Stimulated activated CD4-positive, alpha-beta T cell treated with anti-CD3 and anti-CD28 coated beads, TNF-alpha, amount 100 ng/mL, for 24 hours (primary cell): ENCODE data around the gene NUTM2B.
"Not testable (repeated sequence)": the region's sequence is repeated elsewhere in the genome, so short reads cannot be mapped to it uniquely, and the experiment has no call there.

ENCODE experiments used
- DNase-seq, 3 experiments: peaks; one replicate each; pipeline ENCODE4 v3.0.0-alpha.2; 2020; ENCODE audit warnings: low read depth in 3 of 3

Gene NUTM2B, protein sequence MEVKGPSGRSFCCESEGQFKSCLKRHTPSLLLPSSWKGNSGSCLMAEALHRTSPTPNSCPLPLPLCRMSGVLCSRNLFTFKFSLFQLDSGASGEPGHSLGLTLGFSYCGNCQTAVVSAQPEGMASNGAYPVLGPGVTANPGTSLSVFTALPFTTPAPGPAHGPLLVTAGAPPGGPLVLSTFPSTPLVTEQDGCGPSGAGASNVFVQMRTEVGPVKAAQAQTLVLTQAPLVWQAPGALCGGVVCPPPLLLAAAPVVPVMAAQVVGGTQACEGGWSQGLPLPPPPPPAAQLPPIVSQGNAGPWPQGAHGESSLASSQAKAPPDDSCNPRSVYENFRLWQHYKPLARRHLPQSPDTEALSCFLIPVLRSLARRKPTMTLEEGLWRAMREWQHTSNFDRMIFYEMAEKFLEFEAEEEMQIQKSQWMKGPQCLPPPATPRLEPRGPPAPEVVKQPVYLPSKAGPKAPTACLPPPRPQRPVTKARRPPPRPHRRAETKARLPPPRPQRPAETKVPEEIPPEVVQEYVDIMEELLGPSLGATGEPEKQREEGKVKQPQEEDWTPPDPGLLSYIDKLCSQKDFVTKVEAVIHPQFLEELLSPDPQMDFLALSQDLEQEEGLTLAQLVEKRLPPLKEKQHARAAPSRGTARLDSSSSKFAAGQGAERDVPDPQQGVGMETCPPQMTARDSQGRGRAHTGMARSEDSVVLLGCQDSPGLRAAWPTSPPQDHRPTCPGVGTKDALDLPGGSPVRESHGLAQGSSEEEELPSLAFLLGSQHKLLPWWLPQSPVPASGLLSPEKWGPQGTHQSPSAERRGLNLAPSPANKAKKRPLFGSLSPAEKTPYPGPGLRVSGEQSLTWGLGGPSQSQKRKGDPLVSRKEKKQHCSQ

GRCh38 chr10:79702927-79703326 lies at the start of gene NUTM2B:
NUTM2B (plus strand) TSS chr10:79703227; CDS start chr10:79703610, 383 bp downstream.
- not testable (repeated sequence) for DNase-seq

DNA sequence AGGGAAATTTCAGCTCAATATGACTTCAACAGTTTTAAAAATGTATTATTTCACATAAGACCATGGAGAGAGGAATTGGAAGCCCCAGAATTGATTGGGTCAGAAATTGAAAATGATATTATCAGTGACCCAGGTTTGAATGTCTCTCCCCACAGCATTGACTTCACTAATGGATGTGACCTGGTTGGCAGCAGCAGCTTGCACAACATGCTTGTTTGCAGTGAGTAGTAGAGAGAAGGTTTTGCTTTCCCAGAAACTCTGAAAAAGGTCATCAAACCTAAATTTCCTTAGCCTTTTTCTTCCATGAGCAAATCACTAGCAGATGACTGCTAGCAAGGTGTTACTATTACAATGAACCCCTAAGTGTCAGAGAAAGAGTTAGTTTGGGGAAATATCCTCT lies 39.7 kb upstream of the NUTM2B start:
- DNase-seq, result not testable (repeated sequence)

DNA sequence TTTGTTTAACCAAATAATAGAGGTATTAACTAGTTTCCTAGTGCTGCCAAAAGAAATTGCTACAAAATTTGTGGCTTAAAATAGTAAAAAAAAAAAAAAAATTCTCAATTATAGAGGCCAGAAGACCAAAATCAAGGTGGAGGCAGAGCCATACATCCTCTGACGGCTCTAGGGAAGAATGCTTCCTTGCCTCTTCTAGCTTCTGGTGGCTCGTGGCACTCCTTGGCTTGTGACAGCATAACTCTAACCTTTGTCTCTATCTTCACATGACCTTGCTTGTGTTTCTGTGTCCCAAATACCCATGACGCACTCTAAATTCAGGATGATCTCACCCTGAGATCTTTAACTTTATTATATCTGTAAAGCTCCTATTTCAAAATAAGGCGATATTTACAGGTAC lies 38.3 kb upstream of the NUTM2B start:
- not testable (repeated sequence) for DNase-seq

- not testable (repeated sequence) for DNase-seq
These were observed 33.7 kb upstream of the NUTM2B start for GRCh38 chr10:79669248-79669788.

GRCh38 chr10:79674878-79675277 lies 28.1 kb upstream of the NUTM2B start:
- DNase-seq, result not testable (repeated sequence)

GRCh38 chr10:79683026-79683883 lies 19.8 kb upstream of the NUTM2B start:
- not testable (repeated sequence) for DNase-seq

DNA sequence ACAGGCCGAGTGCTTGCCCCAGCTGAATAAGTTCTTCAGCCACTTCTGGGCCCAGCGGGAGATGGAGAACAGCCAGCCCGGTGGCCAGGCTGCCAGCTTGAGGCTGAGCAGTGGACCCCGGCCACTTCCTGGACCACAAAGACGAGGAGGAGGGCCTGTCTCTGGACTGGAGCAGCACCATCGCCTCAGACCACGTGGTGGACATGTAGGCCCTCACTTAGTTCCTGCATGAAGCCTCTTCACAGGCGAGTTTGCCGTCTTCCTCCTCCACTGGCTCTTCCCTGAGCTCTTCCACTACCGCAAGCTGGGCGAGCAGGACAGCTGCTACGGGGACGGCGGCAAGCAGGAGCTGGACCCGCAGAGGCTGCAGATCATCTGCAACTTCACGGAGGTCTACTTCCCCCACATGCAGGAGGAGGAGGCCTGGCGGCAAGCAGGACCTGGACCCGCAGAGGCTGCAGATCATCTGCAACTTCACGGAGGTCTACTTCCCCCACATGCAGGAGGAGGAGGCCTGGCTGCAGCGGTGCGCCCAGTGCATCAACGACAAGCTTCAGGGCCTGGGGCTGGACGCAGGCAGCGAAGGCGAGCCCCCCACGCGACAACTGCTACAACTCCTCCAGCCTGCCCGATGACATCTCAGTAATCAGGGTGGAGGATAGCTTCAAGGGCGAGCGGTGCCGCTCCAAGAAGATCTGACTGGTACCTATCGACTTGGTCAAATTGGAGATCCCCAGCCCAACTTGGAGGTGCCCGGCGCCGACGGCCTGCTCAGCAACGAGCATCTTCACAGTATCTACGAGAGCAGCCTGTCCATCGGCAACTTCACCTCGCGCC lies 18.9 kb upstream of the NUTM2B start:
- DNase-seq, result not testable (repeated sequence)

DNA sequence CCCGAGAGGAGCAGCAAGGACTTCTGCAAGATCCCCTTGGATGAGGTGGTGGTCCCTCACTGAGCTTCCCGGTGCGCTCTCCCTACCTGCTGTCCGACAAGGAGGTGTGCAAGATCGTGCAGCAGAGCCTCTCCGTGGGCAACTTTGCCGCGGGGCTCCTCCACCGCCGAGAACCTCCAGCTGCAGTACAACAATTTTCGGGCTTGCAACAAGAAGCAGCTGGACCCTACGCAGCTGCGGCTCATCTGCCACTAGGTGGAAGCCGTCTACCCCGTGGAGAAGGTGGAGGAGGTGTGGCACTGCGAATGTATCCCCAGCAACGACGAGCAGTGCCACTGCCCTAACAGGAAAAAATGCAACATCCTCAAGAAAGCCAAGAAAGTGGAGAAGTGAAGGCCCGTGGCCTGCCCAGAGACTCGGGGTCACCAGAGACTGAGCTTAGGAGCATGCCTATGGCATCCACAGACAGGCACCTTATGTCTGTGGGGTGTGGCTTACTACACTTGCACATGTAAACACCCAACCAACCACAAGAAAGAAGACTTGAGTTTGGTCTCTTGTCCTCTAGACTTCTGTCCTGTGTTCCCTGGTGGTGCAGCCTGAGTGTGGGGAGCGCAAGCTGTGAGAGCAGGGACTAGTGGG lies 17.9 kb upstream of the NUTM2B start:
- DNase-seq, result peak; percentile 12 to 51 (median 22)

DNA sequence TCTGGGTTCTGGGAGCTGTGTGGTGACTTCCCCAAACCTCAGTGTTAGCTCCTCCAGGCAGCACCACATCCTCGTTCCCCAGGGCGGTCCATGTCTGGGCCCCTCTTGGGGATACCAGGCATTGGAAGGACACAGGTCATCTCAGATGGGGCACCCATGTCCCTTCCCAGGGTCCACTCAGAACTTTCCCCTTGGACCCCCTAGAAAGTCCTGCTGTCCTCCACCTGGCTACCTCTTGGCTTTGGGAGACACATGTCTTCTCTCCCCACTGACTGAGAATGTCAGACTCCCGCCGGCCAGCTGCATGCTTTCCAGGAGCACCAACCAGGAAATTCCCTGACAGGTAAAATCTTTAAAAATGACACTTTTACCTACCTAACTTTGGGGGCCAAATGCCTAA lies 16.4 kb upstream of the NUTM2B start:
- DNase-seq, result not testable (repeated sequence)

DNA sequence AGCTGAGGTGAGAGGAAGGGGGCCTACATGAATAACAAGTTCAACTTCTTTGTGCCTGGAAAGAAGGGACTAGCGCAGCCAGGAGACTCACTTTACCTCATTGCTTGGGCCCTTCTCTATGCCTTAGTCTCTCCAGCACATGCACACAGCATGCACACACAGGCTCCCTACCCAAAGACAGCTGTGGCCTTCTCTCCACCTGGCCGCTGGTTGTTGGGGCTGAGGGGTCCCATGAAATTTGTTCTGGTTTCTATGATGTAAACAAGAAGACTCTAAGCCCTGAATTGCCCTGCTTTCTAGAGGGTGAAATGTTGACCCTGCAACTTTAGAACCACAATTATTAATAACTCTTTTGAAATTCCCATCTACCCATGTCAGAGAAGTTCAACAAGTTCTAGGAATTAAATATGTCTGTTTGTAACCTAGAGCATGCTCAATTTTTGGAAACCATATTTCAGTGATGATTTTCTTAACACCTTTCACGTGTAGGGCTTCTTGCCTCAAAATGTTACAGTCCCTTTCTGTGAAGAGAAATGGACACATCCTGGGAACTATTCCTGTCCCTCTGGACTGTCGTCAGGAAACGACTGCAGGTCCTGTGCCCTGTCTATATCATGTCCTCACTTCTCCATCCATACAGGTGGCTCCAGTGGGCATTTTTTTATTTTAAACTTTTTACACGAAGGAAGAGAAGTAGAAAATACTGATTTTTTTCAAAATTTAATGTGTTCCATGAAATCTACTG lies 15.4 kb upstream of the NUTM2B start:
- DNase-seq, result not testable (repeated sequence)

DNA sequence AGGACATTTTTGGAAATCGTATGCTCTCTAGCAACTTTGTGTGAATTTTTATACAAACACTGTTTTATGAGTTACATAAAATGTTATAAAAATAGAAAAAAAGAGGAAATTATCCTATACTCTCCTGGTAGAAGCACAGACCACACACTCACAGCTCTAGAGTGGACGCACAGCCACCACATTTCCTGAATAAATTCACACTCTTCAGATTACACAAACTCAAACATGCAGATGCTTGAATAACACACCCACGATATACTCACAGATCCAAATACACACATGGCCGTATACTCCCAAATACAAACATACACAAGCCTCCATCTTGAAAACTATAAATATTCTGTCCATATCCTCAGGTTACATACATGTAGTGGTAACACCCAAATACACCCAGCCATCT lies 14.2 kb upstream of the NUTM2B start:
- not testable (repeated sequence) for DNase-seq

- not testable (repeated sequence) for DNase-seq
These were observed 6.4 kb upstream of the NUTM2B start for GRCh38 chr10:79696596-79696995.

GRCh38 chr10:79697141-79697540 lies 5.9 kb upstream of the NUTM2B start:
- not testable (repeated sequence) for DNase-seq

GRCh38 chr10:79700381-79700944 lies 2.6 kb upstream of the NUTM2B start:
- not testable (repeated sequence) for DNase-seq

GRCh38 chr10:79707017-79707416 lies 4.0 kb downstream of the NUTM2B start:
- DNase-seq, result not testable (repeated sequence)

DNA sequence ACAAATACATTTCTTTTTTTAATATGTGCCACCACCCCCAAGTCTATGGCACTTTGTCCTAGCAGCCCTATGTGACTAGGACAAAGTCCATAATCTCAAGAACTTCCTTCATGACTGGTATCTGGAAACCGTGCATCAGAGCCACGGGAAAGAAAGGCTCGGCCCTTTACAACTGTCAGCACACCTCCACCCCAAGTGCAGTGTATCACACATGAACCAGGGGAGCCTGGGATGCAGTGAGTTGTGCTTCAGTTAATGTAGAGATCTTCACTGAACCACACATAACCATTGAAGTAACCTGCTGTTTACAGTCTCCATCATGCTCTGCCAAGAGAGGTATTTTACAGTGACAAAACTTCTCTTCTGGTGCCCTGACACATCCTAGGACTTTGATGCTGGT lies 11.9 kb downstream of the NUTM2B start:
- not testable (repeated sequence) for DNase-seq

DNA sequence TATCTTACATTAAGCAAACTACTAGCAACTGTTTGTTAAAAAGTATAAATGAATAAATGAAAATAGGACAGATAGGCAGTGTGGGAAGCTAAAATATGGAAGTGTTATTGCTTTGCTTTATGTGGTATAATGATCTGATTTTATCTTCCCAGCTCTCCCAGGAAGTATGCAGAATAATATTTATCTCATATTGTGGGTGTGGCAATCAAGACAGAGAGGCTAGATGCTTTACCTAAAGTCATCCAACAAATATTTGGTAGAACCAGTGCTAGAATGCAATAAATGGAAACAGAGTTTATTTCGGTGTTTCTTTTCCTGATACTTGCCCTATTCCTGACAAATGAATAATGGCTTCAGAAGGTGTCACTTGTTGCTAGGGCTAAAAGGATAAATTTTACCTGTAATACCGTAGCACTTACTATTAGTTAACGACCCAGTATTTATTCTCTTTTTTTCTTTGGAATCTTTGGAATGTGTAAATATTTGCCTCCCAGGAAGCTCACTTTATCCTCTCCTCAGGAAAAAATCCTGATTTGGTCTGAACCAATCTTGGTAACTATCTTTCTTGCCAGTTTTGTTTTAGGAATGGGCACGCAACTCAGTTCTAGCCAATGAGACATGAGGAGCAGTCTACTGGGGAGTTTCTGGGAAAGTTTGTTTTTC lies 14.0 kb downstream of the NUTM2B start:
- DNase-seq, result not testable (repeated sequence)

GRCh38 chr10:79720000-79720399 lies 17.0 kb downstream of the NUTM2B start:
- not testable (repeated sequence) for DNase-seq
